Mesothelial cell of epicardium (in vitro differentiated cells): ENCODE measurements around the gene FBXL12. TPM values are rescaled to one million over a fixed set of nuclear protein-coding genes. Genes with fewer than 3 reads are reported as not detected.
"Not testable (repeated sequence)": the region's sequence is repeated elsewhere in the genome, so short reads cannot be mapped to it uniquely, and the experiment has no call there.

Source experiments
- DNase-seq, 2 experiments: peaks; one replicate each; pipeline ENCODE4 v3.0.0; 2021; ENCODE audit warnings: low spot score in 2 of 2; ENCODE audit not compliant: unreplicated experiment in 2 of 2
- H3K27ac Mint-ChIP-seq: 2 replicates; pipeline ENCODE4 v1.8.0; 2021; ENCODE audit warnings: mixed read lengths
- H3K27me3 Mint-ChIP-seq: 2 replicates; pipeline ENCODE4 v1.8.0; 2021; ENCODE audit warnings: low read depth, mixed read lengths
- H3K36me3 Mint-ChIP-seq: 2 replicates; pipeline ENCODE4 v1.8.0; 2021; ENCODE audit warnings: mixed read lengths
- H3K4me1 Mint-ChIP-seq: 2 replicates; pipeline ENCODE4 v1.8.0; 2021; ENCODE audit warnings: mixed read lengths
- H3K4me3 Mint-ChIP-seq: 2 replicates; pipeline ENCODE4 v1.8.0; 2021; ENCODE audit warnings: mild to moderate bottlenecking, moderate library complexity, mixed read lengths
- H3K9me3 Mint-ChIP-seq: 2 replicates; pipeline ENCODE4 v1.8.0; 2021; ENCODE audit warnings: mixed read lengths
- total RNA-seq: library from RNA; stranded (reverse); gene quantifications from 3 replicates; pipeline ENCODE4 v1.2.1, GENCODE V29; 2021
- TF ChIP-seq, protein P1 (sequence below): fragments of 200-600 bp; sonication (generic); IDR thresholded peaks from one replicate; pipeline ENCODE4 v1.5.0; 2021; ENCODE audit warnings: antibody characterized with exemption; ENCODE audit not compliant: unreplicated experiment

The FBXL12 gene
- total RNA-seq, 1 donor from 2014 or later = 43.8 TPM

DNA sequence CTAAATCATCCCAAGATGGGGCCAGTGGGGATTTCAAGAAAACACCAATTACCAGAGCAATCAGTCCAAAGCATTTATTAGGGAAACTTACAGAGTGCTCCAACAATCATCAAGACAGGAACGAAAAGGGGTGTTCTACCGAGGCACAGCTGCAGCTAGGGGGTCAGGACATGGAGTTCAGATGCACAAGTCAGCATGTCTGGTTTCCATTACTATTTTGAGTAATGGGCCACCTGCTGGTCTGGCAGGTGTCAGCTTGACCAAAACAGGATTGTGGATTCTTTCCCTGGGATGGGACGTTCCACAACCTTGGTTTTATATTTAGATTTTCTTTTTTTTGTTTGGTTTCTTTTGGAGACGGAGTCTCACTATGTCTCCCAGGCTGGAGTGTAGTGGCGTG is 4.9 kb upstream of the FBXL12 start:
- Mint-ChIP-seq H3K4me1 (peaks cover 30% of the 10 kb centered on the region), H3K27me3 (no peaks in the 10 kb centered on the region), H3K4me3 (no peak overlapping the region), H3K36me3 (peaks cover under 1% of the 10 kb centered on the region), H3K9me3 (no peaks in the 10 kb centered on the region), H3K27ac (no peak overlapping the region)
- TF ChIP-seq, protein P1, sequence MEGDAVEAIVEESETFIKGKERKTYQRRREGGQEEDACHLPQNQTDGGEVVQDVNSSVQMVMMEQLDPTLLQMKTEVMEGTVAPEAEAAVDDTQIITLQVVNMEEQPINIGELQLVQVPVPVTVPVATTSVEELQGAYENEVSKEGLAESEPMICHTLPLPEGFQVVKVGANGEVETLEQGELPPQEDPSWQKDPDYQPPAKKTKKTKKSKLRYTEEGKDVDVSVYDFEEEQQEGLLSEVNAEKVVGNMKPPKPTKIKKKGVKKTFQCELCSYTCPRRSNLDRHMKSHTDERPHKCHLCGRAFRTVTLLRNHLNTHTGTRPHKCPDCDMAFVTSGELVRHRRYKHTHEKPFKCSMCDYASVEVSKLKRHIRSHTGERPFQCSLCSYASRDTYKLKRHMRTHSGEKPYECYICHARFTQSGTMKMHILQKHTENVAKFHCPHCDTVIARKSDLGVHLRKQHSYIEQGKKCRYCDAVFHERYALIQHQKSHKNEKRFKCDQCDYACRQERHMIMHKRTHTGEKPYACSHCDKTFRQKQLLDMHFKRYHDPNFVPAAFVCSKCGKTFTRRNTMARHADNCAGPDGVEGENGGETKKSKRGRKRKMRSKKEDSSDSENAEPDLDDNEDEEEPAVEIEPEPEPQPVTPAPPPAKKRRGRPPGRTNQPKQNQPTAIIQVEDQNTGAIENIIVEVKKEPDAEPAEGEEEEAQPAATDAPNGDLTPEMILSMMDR = no peak
- DNase-seq = no peak

DNA sequence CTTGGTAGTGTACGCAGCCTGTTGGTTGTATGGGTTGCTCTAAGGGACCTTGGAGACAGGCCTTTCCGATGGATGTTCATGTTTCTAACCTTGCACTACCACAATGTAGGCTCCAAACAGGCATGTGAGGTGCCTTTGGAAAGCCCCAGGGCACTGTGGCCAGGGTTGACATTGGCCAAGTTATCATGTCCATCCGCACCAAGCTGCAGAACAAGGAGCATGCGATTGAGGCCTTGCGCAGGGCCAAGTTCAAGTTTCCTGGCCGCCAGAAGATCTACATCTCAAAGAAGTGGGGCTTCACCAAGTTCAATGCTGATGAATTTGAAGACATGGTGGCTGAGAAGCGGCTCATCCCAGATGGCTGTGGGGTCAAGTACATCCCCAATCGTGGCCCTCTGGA is 1.2 kb upstream of the FBXL12 start:
- H3K4me3 Mint-ChIP-seq = peak overlapping the region; percentile 90
- not testable (repeated sequence) for H3K9me3 Mint-ChIP-seq, DNase-seq, H3K27me3 Mint-ChIP-seq
- peak overlapping the region; percentile 98 for H3K27ac Mint-ChIP-seq
- H3K4me1 Mint-ChIP-seq = peaks cover 22% of the 10 kb centered on the region
- H3K36me3 Mint-ChIP-seq = peaks cover 10% of the 10 kb centered on the region

DNA sequence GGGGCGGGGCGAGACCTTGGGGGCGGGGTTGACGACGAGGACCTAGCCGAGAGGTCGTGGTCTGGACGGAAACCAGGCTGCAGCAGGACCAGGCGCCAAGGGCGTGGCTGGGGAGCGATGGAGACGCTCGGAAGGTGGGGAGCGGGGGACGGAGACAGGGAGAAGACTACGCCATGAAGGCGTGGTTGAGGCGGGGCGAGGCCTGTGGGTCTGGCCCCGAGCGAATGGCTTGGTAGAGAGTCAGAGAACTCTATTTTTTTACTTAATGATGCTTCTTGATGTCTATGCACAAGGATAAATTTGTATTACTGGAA is 674 bp upstream of the FBXL12 start:
- TF ChIP-seq, protein P1 = no peak
- Mint-ChIP-seq H3K9me3 (peaks cover 6% of the 10 kb centered on the region), H3K27ac (peak overlapping the region; percentile 98), H3K27me3 (no peaks in the 10 kb centered on the region), H3K4me3 (peak overlapping the region; percentile 90), H3K36me3 (peaks cover 15% of the 10 kb centered on the region), H3K4me1 (peaks cover 22% of the 10 kb centered on the region)
- no peak for DNase-seq

DNA sequence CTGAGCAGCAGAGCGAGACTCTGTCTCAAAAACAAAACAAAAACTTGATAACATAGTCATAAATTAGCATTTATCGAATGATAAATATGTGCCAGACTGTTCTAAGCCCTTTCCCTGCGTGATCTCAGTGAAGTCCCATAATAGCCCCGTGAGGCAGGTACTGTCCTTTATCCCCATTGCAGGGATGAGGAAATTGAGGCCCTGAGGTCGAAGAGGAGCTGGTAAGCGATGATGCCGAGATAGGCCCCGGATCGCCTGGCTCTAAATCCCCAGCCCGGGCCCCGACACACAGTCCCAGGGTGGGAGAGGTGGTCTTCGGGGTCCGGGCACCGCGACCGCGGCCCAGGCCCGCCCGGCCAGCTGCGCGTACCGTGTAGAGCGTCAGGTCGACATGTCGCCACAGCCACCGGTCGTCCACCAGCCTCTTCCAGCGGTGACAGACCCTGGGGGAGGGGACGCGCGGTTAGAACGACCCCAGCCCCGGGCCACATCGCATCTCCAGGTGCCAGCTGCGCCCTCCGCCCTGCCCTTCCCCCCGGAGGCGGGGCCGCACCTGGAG is 625 bp downstream of the FBXL12 start:
- Mint-ChIP-seq H3K9me3 (peaks cover 9% of the 10 kb centered on the region), H3K36me3 (peaks cover 19% of the 10 kb centered on the region), H3K4me3 (peak overlapping the region; percentile 90), H3K27ac (peak overlapping the region; percentile 98), H3K27me3 (no peaks in the 10 kb centered on the region), H3K4me1 (peaks cover 22% of the 10 kb centered on the region)
- TF ChIP-seq, protein P1 = no peak
- DNase-seq = no peak

DNA sequence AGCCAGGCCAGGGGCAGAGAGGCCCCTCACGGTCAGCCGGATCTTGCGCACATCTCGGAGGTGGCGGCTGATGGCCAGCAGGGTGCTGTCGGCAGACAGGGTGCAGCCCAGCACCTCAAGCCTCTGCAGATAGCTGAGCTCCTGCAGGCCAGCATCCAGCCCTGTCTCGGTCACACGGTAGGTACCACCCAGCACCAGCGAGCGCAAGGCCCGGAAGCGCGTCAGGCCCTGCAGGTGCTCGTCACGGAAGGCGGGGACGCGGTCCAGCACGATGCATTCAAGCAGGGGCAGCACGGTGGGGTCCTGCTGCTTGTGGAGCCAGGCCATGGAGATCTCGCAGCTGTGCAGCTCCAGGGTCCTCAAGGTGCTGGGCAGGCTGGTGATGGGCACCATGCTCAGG is 7.7 kb downstream of the FBXL12 start:
- Mint-ChIP-seq H3K27me3 (no peaks in the 10 kb centered on the region), H3K4me1 (no peaks in the 10 kb centered on the region), H3K36me3 (peaks cover 20% of the 10 kb centered on the region), H3K4me3 (no peak overlapping the region), H3K9me3 (peaks cover 4% of the 10 kb centered on the region), H3K27ac (no peak overlapping the region)
- no peak for DNase-seq
- TF ChIP-seq, protein P1 = no peak

DNA sequence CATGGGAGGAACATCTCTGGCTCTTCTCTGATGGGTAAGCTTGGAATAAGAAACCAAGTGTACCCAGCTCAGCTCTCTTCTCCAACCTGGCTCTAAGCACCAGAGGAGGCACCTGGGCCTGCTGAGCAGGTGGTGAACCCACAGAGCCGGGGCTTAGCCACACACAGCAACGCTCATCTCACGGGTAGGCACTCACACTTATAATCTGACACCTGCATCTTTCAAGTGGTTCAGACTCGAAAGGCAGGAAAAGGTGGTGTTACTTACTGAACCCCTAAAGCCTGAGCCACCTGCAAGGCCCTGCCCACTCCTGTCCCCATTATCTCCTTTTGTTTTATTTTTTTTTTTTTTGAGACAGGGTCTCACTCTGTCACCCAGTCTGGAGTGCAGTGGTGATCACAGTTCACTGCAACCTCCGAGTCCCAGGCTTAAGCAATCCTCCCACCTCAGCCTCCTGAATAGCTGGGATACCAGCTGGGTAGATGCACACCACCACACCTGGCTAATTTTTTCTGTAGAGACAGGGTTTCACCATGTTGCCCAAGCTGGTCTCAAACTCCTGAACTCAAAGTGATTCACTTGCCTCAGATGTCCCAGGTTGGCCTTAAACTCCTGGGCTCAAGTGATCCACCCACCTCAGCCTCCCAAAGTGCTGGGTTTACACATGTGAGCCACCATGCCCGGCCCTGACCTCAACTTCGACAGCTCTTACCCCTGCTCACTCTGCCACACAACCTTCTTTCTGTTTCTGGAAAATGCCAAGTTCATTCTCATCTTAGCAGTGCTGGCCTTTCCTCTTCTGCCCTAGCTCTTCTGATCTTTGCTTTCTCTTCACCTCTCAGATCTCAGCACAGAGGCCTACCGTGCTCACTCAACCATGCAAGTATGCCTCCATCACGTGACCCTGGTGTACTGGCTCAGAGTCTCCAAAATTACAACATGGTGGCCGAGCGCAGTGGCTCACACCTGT is 9.7 kb downstream of the FBXL12 start:
- DNase-seq = no peak
- H3K27me3 Mint-ChIP-seq = no peaks in the 10 kb centered on the region
- peaks cover 13% of the 10 kb centered on the region for H3K36me3 Mint-ChIP-seq
- H3K9me3 Mint-ChIP-seq = peaks cover 3% of the 10 kb centered on the region
- no peak overlapping the region for H3K4me3 Mint-ChIP-seq
- TF ChIP-seq, protein P1 = no peak
- H3K27ac Mint-ChIP-seq = no peak overlapping the region
- H3K4me1 Mint-ChIP-seq = no peaks in the 10 kb centered on the region
